ENCODE data around the gene SDK1.

- TF ChIP-seq, protein P1, sequence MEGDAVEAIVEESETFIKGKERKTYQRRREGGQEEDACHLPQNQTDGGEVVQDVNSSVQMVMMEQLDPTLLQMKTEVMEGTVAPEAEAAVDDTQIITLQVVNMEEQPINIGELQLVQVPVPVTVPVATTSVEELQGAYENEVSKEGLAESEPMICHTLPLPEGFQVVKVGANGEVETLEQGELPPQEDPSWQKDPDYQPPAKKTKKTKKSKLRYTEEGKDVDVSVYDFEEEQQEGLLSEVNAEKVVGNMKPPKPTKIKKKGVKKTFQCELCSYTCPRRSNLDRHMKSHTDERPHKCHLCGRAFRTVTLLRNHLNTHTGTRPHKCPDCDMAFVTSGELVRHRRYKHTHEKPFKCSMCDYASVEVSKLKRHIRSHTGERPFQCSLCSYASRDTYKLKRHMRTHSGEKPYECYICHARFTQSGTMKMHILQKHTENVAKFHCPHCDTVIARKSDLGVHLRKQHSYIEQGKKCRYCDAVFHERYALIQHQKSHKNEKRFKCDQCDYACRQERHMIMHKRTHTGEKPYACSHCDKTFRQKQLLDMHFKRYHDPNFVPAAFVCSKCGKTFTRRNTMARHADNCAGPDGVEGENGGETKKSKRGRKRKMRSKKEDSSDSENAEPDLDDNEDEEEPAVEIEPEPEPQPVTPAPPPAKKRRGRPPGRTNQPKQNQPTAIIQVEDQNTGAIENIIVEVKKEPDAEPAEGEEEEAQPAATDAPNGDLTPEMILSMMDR (IDR thresholded peaks at IDR 0.05) = no peak
- no peak for TF ChIP-seq POLR2A (IDR thresholded peaks at IDR 0.05)
Measured at GRCh38 chr7:3607847-3608246, 306.8 kb downstream of the SDK1 start.
